Measurements from ENCODE around the gene RHOU. TPM values are rescaled to one million over a fixed set of nuclear protein-coding genes. Genes with fewer than 3 reads are reported as not detected.

The RHOU gene
- total RNA-seq, 3 donors from 2014 or later (not counting 1 experiment from before 2014, with no cell fraction given) = 0.33 to 1.6 (median 0.82) TPM

GRCh38 chr1:228783418-228784040 lies 48.2 kb downstream of the RHOU start:
- no peaks in the 10 kb centered on the region for H3K36me3 ChIP-seq (ENCODE audit: control insufficient read depth, insufficient read depth, low read length)
- H3K36me3 Mint-ChIP-seq = no peaks in the 10 kb centered on the region
- no peak for TF ChIP-seq CTCF (IDR thresholded peaks at IDR 0.05)
- ATAC-seq (no peak), DNase-seq (no peak)
- peaks cover 0 to 2% of the 10 kb centered on the region in 2 donors for H3K27me3 Mint-ChIP-seq (ENCODE audit: low read depth in 2 of 2)
- H3K4me3 Mint-ChIP-seq = no peak overlapping the region
- no peak overlapping the region for H3K27ac Mint-ChIP-seq
- intact Hi-C loops (cut with micrococcal nuclease) = no loop called here
- no peak overlapping the region for H3K4me3 ChIP-seq (ENCODE audit: low read length)
- no peaks in the 10 kb centered on the region for H3K9me3 Mint-ChIP-seq
- WGBS (ENCODE audit: insufficient coverage) = 91% methylated on average over 11 of the region's 11 CpGs
- no peaks in the 10 kb centered on the region for H3K9me3 ChIP-seq (ENCODE audit: control insufficient read depth, insufficient read depth, low read length)
- no peaks in the 10 kb centered on the region for H3K4me1 Mint-ChIP-seq
- no peak overlapping the region for H3K27ac ChIP-seq (ENCODE audit: low read length)
- no peaks in the 10 kb centered on the region for H3K4me1 ChIP-seq (ENCODE audit: control insufficient read depth, insufficient read depth, low read length)
- H3K27me3 ChIP-seq (ENCODE audit: control insufficient read depth, insufficient read depth, low read length) = no peaks in the 10 kb centered on the region

- Histone ChIP-seq H3K36me3 (ENCODE audit: control insufficient read depth, insufficient read depth, low read length) (no peaks in the 10 kb centered on the region), H3K27ac (ENCODE audit: low read length) (no peak overlapping the region), H3K27me3 (ENCODE audit: control insufficient read depth, insufficient read depth, low read length) (no peaks in the 10 kb centered on the region), H3K9me3 (ENCODE audit: control insufficient read depth, insufficient read depth, low read length) (no peaks in the 10 kb centered on the region), H3K4me3 (ENCODE audit: low read length) (no peak overlapping the region), H3K4me1 (ENCODE audit: control insufficient read depth, insufficient read depth, low read length) (no peaks in the 10 kb centered on the region)
- TF ChIP-seq CTCF (IDR thresholded peaks at IDR 0.05) = no peak
- Mint-ChIP-seq H3K27me3 (ENCODE audit: low read depth in 2 of 2) (peaks cover 0 to 2% of the 10 kb centered on the region in 2 donors), H3K4me1 (no peaks in the 10 kb centered on the region), H3K27ac (no peak overlapping the region), H3K36me3 (no peaks in the 10 kb centered on the region), H3K9me3 (no peaks in the 10 kb centered on the region), H3K4me3 (no peak overlapping the region)
- 89% methylated on average over 3 of the region's 3 CpGs for WGBS (ENCODE audit: insufficient coverage)
- ATAC-seq = no peak
- intact Hi-C loops (cut with micrococcal nuclease) = no loop called here
- no peak for DNase-seq
Observed at GRCh38 chr1:228784181-228784580, 48.9 kb downstream of the RHOU start.

DNA sequence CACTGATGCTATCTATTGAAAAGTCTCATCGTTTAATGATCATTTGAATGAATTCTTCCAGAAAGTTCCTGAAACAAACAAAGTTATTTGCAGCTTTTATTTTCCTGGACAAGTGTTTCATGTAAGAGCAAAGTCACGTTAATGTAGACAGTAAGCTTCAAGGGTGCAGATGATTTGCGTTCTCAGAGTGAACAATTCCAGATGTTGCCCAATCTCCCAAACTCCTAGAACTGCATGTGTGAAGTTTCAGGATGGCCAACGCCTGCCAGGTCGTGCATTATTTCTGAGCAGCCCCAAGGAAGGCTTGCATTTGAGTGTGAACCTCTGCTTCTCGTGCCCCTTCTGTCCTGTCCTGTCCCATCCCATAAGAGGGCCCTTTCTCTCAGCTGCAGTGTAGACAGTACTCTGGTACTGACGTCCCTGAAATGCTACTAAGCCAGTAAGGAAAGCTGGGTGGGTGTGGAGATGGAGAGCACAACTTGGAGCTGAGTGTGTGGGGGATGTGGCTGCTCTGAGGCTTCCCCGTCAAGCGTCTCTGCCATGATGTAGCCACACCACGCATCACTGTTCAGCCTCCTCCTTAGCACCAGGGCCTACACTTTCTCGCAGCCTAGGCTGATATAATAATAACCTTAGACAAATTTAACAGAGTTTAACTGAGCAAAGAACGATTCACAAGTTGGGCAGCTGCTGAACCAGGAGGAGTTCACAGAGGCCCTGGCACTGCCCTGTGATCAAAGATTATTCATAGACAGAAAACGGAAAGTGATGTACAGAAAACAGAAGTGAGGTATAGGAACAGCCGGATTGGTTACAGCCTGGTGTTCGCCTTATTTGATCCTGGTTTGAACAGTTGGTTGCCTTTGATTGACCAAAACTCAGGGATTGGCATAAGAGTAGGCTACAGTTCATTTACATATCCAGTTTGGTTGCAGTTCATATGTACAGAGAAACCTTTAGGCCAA lies 50.4 kb downstream of the RHOU start:
- no peak overlapping the region for H3K27ac Mint-ChIP-seq
- intact Hi-C loops (cut with micrococcal nuclease) = no loop called here
- no peak for TF ChIP-seq CTCF (IDR thresholded peaks at IDR 0.05)
- H3K27ac ChIP-seq (ENCODE audit: low read length) = no peak overlapping the region
- H3K36me3 ChIP-seq (ENCODE audit: control insufficient read depth, insufficient read depth, low read length) = no peaks in the 10 kb centered on the region
- no peak overlapping the region for H3K4me3 ChIP-seq (ENCODE audit: low read length)
- ATAC-seq = no peak
- H3K4me1 Mint-ChIP-seq = peaks cover 5 to 6% of the 10 kb centered on the region in 2 donors
- H3K27me3 Mint-ChIP-seq (ENCODE audit: low read depth in 2 of 2) = peaks cover 3% of the 10 kb centered on the region in 2 donors
- H3K4me3 Mint-ChIP-seq = no peak overlapping the region
- no peaks in the 10 kb centered on the region for H3K36me3 Mint-ChIP-seq
- no peak for DNase-seq
- no peaks in the 10 kb centered on the region for H3K9me3 Mint-ChIP-seq
- H3K9me3 ChIP-seq (ENCODE audit: control insufficient read depth, insufficient read depth, low read length) = no peaks in the 10 kb centered on the region
- H3K27me3 ChIP-seq (ENCODE audit: control insufficient read depth, insufficient read depth, low read length) = no peaks in the 10 kb centered on the region
- WGBS (ENCODE audit: insufficient coverage) = 80% methylated on average over 15 of the region's 15 CpGs
- H3K4me1 ChIP-seq (ENCODE audit: control insufficient read depth, insufficient read depth, low read length) = peaks cover 8% of the 10 kb centered on the region
